GM21825 (cell line): Measurements from ENCODE around the gene SHANK1.

Experiments used
- ATAC-seq: cut with Tn5 transposase; IDR thresholded peaks from one replicate; pipeline ENCODE4 v1.9.1; 2021; ENCODE audit warnings: mild to moderate bottlenecking, moderate library complexity; ENCODE audit not compliant: unreplicated experiment

Gene SHANK1

GRCh38 chr19:50729894-50730293, 10.3 kb upstream of the SHANK1 start:
- ATAC-seq, result no peak

- ATAC-seq, result no peak
These were observed 8.6 kb upstream of the SHANK1 start for GRCh38 chr19:50728084-50728737.

- no peak for ATAC-seq
These were observed 6.3 kb upstream of the SHANK1 start for GRCh38 chr19:50725911-50726230.

GRCh38 chr19:50725218-50725910, 5.8 kb upstream of the SHANK1 start:
- ATAC-seq, result no peak

- peak; percentile 63 for ATAC-seq
These were observed 5.1 kb upstream of the SHANK1 start for GRCh38 chr19:50724522-50725217.

- no peak for ATAC-seq
These were observed 4.3 kb upstream of the SHANK1 start for GRCh38 chr19:50723735-50724521.

- ATAC-seq, result no peak
These were observed 3.5 kb upstream of the SHANK1 start, which contains the start of gene CLEC11A for GRCh38 chr19:50723069-50723468. TSS of gene CLEC11A (plus strand) at chr19:50723364. CDS start at chr19:50723526, 162 bp downstream.

- no peak for ATAC-seq
These were observed 2.8 kb upstream of the SHANK1 start for GRCh38 chr19:50722201-50723013.

- no peak for ATAC-seq
These were observed 2.0 kb upstream of the SHANK1 start for GRCh38 chr19:50721441-50722137.

- no peak for ATAC-seq
These were observed 1.3 kb upstream of the SHANK1 start for GRCh38 chr19:50720921-50721381.

- no peak for ATAC-seq
These were observed 749 bp upstream of the SHANK1 start for GRCh38 chr19:50720181-50720920.

GRCh38 chr19:50719119-50719435, 525 bp downstream of the SHANK1 start:
- no peak for ATAC-seq

GRCh38 chr19:50718255-50719118, 1.1 kb downstream of the SHANK1 start:
- no peak for ATAC-seq

GRCh38 chr19:50717891-50718254, 1.7 kb downstream of the SHANK1 start:
- ATAC-seq, result no peak

- ATAC-seq, result no peak
These were observed 2.4 kb downstream of the SHANK1 start for GRCh38 chr19:50717026-50717723.

- no peak for ATAC-seq
These were observed 3.2 kb downstream of the SHANK1 start for GRCh38 chr19:50716178-50717025.
